ENCODE data around the gene S100A8. TPM values are rescaled to one million over a fixed set of nuclear protein-coding genes. Genes with fewer than 3 reads are reported as not detected.

The S100A8 gene
- total RNA-seq, 3 donors from 2014 or later (not counting 1 experiment from before 2014, with no cell fraction given): 1.8 to 220 (median 75.8) TPM

DNA sequence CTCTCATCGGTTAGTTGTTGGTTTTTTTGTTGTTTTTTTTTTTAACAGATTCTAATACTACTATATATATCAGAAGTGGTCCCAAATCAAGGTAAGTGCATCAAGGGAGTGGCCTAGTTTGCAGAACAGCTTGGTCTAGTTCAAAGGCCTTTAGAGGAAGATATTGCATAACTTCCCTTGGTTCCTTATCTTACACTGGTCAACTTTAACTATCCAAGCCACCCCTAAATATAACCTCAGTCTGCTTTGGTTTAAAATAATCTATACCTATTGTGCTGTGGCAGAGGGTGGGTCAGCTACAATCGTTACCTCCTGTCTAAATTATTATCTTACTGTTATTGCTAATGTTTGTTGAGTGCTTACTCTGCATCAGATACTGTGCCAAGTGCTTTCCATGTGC lies 22.4 kb downstream of the S100A8 start:
- H3K4me3 ChIP-seq (ENCODE audit: low read length): no peak overlapping the region
- Mint-ChIP-seq H3K9me3 (no peaks in the 10 kb centered on the region), H3K27ac (no peak overlapping the region), H3K27me3 (ENCODE audit: low read depth in 2 of 2) (peaks cover 16 to 37% of the 10 kb centered on the region in 2 donors), H3K36me3 (no peaks in the 10 kb centered on the region), H3K4me1 (no peaks in the 10 kb centered on the region), H3K4me3 (no peak overlapping the region)
- no CpG with 5 or more reads among the region's 2 CpGs for WGBS (ENCODE audit: insufficient coverage)
- intact Hi-C loops (cut with micrococcal nuclease): no loop called here
- ATAC-seq (peak in 1 of 3 donors; percentile 54), DNase-seq (no peak)
- H3K4me1 ChIP-seq (ENCODE audit: control insufficient read depth, insufficient read depth, low read length): no peaks in the 10 kb centered on the region
- H3K36me3 ChIP-seq (ENCODE audit: control insufficient read depth, insufficient read depth, low read length): no peaks in the 10 kb centered on the region
- H3K27me3 ChIP-seq (ENCODE audit: control insufficient read depth, insufficient read depth, low read length): no peaks in the 10 kb centered on the region
- H3K27ac ChIP-seq (ENCODE audit: low read length): no peak overlapping the region
- H3K9me3 ChIP-seq (ENCODE audit: control insufficient read depth, insufficient read depth, low read length): no peaks in the 10 kb centered on the region
- TF ChIP-seq, protein P1, sequence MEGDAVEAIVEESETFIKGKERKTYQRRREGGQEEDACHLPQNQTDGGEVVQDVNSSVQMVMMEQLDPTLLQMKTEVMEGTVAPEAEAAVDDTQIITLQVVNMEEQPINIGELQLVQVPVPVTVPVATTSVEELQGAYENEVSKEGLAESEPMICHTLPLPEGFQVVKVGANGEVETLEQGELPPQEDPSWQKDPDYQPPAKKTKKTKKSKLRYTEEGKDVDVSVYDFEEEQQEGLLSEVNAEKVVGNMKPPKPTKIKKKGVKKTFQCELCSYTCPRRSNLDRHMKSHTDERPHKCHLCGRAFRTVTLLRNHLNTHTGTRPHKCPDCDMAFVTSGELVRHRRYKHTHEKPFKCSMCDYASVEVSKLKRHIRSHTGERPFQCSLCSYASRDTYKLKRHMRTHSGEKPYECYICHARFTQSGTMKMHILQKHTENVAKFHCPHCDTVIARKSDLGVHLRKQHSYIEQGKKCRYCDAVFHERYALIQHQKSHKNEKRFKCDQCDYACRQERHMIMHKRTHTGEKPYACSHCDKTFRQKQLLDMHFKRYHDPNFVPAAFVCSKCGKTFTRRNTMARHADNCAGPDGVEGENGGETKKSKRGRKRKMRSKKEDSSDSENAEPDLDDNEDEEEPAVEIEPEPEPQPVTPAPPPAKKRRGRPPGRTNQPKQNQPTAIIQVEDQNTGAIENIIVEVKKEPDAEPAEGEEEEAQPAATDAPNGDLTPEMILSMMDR (IDR thresholded peaks at IDR 0.05): no peak

DNA sequence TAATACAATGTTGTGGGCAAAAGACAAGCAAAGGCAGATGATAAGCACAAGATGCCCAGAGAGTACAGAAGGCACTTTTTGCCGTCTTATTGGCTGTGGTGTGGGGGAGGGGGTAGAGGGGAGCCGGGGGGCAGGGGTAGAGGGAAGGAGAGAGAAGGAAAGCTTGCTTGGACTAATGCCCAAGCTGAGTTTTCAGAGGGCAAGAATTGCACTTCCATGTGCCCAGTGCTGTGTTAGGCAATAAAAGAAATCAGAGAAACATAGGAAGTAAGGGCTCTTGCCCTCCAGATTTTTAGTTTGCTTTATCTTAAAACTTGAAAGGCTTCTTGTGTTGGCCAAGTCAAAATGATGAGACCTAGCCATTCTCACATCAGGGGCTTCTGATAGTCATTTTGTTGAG lies 23.8 kb downstream of the S100A8 start:
- H3K27me3 Mint-ChIP-seq (ENCODE audit: low read depth in 2 of 2): peaks cover 16 to 32% of the 10 kb centered on the region in 2 donors
- no peak for DNase-seq
- H3K4me1 ChIP-seq (ENCODE audit: control insufficient read depth, insufficient read depth, low read length): no peaks in the 10 kb centered on the region
- no peaks in the 10 kb centered on the region for H3K27me3 ChIP-seq (ENCODE audit: control insufficient read depth, insufficient read depth, low read length)
- no peaks in the 10 kb centered on the region for H3K36me3 ChIP-seq (ENCODE audit: control insufficient read depth, insufficient read depth, low read length)
- no peak overlapping the region for H3K27ac ChIP-seq (ENCODE audit: low read length)
- no peak overlapping the region for H3K27ac Mint-ChIP-seq
- H3K4me1 Mint-ChIP-seq: no peaks in the 10 kb centered on the region
- ATAC-seq: no peak
- intact Hi-C loops (cut with micrococcal nuclease): no loop called here
- H3K9me3 Mint-ChIP-seq: no peaks in the 10 kb centered on the region
- TF ChIP-seq, protein P1 (IDR thresholded peaks at IDR 0.05): no peak
- 76% methylated on average over 2 of the region's 2 CpGs for WGBS (ENCODE audit: insufficient coverage)
- H3K4me3 ChIP-seq (ENCODE audit: low read length): no peak overlapping the region
- no peaks in the 10 kb centered on the region for H3K9me3 ChIP-seq (ENCODE audit: control insufficient read depth, insufficient read depth, low read length)
- H3K4me3 Mint-ChIP-seq: no peak overlapping the region
- H3K36me3 Mint-ChIP-seq: no peaks in the 10 kb centered on the region

DNA sequence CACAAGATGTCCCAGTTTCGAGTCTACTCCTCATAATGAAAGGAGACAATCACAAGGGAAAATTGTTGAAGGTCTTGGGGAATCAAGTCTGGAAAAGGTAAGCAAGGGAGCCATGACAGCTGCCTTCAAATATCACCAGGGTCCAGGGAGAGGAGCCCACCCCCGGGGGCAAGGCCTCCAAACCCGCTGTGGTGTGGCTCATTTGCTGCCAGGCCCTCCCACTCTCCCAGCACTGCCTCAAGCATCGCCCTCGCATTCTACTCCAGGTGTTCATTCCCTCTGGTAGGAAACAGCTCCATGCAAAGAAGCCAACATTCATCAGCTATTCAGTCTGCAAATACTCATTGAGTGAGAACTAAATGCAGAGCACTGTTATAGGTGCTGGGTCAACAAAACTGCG lies 24.6 kb downstream of the S100A8 start:
- H3K36me3 ChIP-seq (ENCODE audit: control insufficient read depth, insufficient read depth, low read length): no peaks in the 10 kb centered on the region
- H3K27me3 ChIP-seq (ENCODE audit: control insufficient read depth, insufficient read depth, low read length): no peaks in the 10 kb centered on the region
- no peaks in the 10 kb centered on the region for H3K4me1 ChIP-seq (ENCODE audit: control insufficient read depth, insufficient read depth, low read length)
- H3K27ac ChIP-seq (ENCODE audit: low read length): no peak overlapping the region
- TF ChIP-seq, protein P1 (IDR thresholded peaks at IDR 0.05): no peak
- no peak for ATAC-seq
- no peak overlapping the region for H3K4me3 ChIP-seq (ENCODE audit: low read length)
- H3K27me3 Mint-ChIP-seq (ENCODE audit: low read depth in 2 of 2): peaks cover 12 to 32% of the 10 kb centered on the region in 2 donors
- H3K4me3 Mint-ChIP-seq: no peak overlapping the region
- intact Hi-C loops (cut with micrococcal nuclease): no loop called here
- H3K9me3 Mint-ChIP-seq: no peaks in the 10 kb centered on the region
- WGBS (ENCODE audit: insufficient coverage): 77% methylated on average over 5 of the region's 6 CpGs
- no peaks in the 10 kb centered on the region for H3K36me3 Mint-ChIP-seq
- no peak overlapping the region for H3K27ac Mint-ChIP-seq
- no peaks in the 10 kb centered on the region for H3K4me1 Mint-ChIP-seq
- H3K9me3 ChIP-seq (ENCODE audit: control insufficient read depth, insufficient read depth, low read length): no peaks in the 10 kb centered on the region
- no peak for DNase-seq

DNA sequence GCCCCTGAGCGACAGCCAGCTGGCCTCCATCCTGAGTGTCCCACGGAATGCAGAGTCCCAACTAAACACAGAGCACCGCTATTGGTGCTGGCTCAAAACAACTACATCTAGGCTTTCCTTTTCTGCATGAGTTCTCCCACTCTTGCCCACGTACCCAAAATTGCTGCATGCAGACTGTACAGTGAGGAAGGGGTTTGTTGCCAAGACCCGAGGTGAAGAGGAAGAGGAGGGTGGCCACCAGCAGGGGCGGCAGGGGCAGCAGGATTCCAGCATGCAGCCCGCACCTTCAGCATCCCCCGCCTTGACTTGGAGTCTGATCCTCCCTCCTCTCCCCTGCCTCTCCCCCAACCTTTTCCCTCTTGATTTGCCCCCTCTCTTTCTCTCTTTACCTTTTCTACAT lies 25.2 kb downstream of the S100A8 start:
- Histone ChIP-seq H3K4me3 (ENCODE audit: low read length) (no peak overlapping the region), H3K27ac (ENCODE audit: low read length) (no peak overlapping the region), H3K27me3 (ENCODE audit: control insufficient read depth, insufficient read depth, low read length) (no peaks in the 10 kb centered on the region), H3K9me3 (ENCODE audit: control insufficient read depth, insufficient read depth, low read length) (no peaks in the 10 kb centered on the region), H3K4me1 (ENCODE audit: control insufficient read depth, insufficient read depth, low read length) (no peaks in the 10 kb centered on the region), H3K36me3 (ENCODE audit: control insufficient read depth, insufficient read depth, low read length) (no peaks in the 10 kb centered on the region)
- TF ChIP-seq, protein P1 (IDR thresholded peaks at IDR 0.05): no peak
- H3K27ac Mint-ChIP-seq: no peak overlapping the region
- no peaks in the 10 kb centered on the region for H3K4me1 Mint-ChIP-seq
- H3K36me3 Mint-ChIP-seq: no peaks in the 10 kb centered on the region
- no peak overlapping the region for H3K4me3 Mint-ChIP-seq
- intact Hi-C loops (cut with micrococcal nuclease): no loop called here
- DNase-seq: no peak
- ATAC-seq: no peak
- H3K27me3 Mint-ChIP-seq (ENCODE audit: low read depth in 2 of 2): peaks cover 12 to 27% of the 10 kb centered on the region in 2 donors
- no peaks in the 10 kb centered on the region for H3K9me3 Mint-ChIP-seq
- 89% methylated on average over 8 of the region's 8 CpGs for WGBS (ENCODE audit: insufficient coverage)
